ENCODE measurements around the gene WASF2. TPM values are rescaled to one million over a fixed set of nuclear protein-coding genes. Genes with fewer than 3 reads are reported as not detected.
A peak's percentile ranks its signal among the peaks of the same experiment; 100 is the strongest.

WASF2 gene
- total and polyA plus RNA-seq, 12 donors, result 17.4 to 159 (median 60.9) TPM

DNA sequence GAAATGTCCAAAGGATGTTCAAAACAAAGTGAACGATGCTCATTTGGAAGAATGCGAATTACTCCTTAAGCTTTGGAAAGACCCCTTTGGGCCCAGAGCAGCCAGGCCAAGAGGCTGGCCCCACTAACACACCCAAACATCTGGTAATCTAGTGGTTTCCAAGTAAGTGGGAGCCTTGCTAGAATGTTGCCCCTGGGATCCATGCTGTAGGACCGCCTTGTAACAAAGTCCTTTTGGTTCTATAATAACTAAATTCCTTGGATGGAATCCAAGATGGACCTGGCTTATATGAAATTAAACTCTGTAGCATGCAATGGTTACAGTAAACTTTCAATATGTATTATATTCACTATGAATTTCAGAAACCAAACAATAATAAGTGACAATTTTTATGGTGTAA, 72.3 kb downstream of the WASF2 start:
- 83 to 93% (median 91%) methylated on average over 3 of the region's 3 CpGs for WGBS, 4 donors
- H3K4me1 ChIP-seq (replicated peaks in 1 of 2), result peaks cover 32 to 49% of the 10 kb centered on the region in 2 donors
- no peak overlapping the region for H3K4me3 ChIP-seq
- H3K27ac ChIP-seq, result peak overlapping the region in 4 of 5 donors; percentile 12 to 78 (median 70)
- no peaks in the 10 kb centered on the region for H3K9me3 ChIP-seq (replicated peaks in 1 of 3)
- peaks cover 0 to 52% of the 10 kb centered on the region in 2 donors for H3K36me3 ChIP-seq (replicated peaks in 1 of 2)
- intact Hi-C loops (cut with DNase I), result no loop called here
- no peak for DNase-seq
- TF ChIP-seq CTCF (IDR thresholded peaks at IDR 0.05), result no peak
- TF ChIP-seq POLR2A (IDR thresholded peaks at IDR 0.05), result no peak
- H3K27me3 ChIP-seq, result no peaks in the 10 kb centered on the region

DNA sequence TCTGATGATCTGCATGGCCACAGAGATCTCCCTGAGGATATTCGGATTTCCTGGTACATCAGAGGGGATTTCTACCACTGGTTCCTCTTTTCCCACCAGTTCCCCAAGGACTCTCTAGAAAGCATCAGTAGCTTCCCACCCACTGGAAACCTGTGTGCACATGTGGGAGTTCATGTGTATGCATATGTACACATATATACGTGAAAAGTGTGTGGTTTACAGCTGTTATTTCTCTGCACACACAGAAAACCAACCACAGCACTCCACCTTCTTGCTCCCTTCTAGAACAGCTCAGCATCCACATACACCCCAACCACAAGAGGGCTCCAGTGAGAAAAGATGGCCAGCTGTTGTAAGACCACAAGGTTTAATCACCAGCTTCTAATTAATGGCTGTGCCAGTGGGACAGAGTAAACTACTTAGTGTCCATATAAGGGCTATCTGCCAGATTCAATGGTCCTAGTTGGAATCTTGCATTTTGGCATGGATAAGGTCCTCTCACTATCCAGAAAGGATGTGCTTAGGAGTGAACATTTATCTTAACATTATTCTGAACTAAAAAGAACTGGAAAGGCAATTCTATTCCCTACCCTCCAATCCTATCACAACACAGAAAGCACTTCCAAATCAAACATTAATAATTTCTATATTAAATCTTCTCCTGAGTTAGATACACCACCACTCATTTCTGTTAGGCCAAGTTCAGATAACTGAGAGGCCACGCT, 73.4 kb downstream of the WASF2 start:
- H3K27ac ChIP-seq, result peak overlapping the region in 1 of 5 donors; percentile 75
- H3K9me3 ChIP-seq (replicated peaks in 1 of 3), result no peaks in the 10 kb centered on the region
- H3K4me3 ChIP-seq, result no peak overlapping the region
- TF ChIP-seq CTCF (IDR thresholded peaks at IDR 0.05), result peak; percentile 47 to 66 (median 60)
- no peak for TF ChIP-seq POLR2A (IDR thresholded peaks at IDR 0.05)
- H3K4me1 ChIP-seq (replicated peaks in 1 of 2), result peaks cover 32 to 50% of the 10 kb centered on the region in 2 donors
- peaks cover 0 to 64% of the 10 kb centered on the region in 2 donors for H3K36me3 ChIP-seq (replicated peaks in 1 of 2)
- H3K27me3 ChIP-seq, result no peaks in the 10 kb centered on the region
- WGBS, 4 donors, result 71 to 82% (median 78%) methylated on average over 3 of the region's 3 CpGs
- peak in 6 of 7 donors; percentile 47 to 84 (median 63) for DNase-seq
- intact Hi-C loops (cut with DNase I), result no loop called here

DNA sequence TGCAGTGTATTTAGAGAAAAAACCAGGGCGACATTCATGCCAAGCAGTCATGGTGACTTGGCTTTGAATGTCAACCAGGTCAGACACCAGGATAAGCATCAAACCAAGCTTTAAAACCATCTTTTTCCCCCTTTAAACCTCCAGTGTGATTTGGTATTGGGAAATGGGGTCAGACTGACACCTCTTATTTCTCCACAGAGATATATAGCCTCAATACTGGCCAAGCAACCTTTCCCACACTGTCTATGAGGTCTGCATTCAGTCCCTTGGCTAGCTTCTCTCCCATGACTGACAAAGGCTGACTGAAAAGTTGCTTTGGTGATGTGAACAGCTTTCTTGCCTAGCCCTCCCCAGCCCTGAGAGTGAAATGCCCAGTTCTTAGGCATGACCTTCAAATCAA, 75.9 kb downstream of the WASF2 start:
- intact Hi-C loops (cut with DNase I), result no loop called here
- no peaks in the 10 kb centered on the region for H3K9me3 ChIP-seq (replicated peaks in 1 of 3)
- TF ChIP-seq POLR2A (IDR thresholded peaks at IDR 0.05) (no peak), CTCF (IDR thresholded peaks at IDR 0.05) (no peak)
- DNase-seq, result no peak
- H3K4me1 ChIP-seq (replicated peaks in 1 of 2), result peaks cover 27 to 46% of the 10 kb centered on the region in 2 donors
- H3K27ac ChIP-seq, result peak overlapping the region in 4 of 5 donors; percentile 50 to 76 (median 61)
- 64 to 95% (median 91%) methylated on average over 1 of the region's 1 CpG for WGBS, 4 donors
- H3K4me3 ChIP-seq, result no peak overlapping the region
- H3K27me3 ChIP-seq, result no peaks in the 10 kb centered on the region
- H3K36me3 ChIP-seq (replicated peaks in 1 of 2), result peaks cover 0 to 86% of the 10 kb centered on the region in 2 donors

DNA sequence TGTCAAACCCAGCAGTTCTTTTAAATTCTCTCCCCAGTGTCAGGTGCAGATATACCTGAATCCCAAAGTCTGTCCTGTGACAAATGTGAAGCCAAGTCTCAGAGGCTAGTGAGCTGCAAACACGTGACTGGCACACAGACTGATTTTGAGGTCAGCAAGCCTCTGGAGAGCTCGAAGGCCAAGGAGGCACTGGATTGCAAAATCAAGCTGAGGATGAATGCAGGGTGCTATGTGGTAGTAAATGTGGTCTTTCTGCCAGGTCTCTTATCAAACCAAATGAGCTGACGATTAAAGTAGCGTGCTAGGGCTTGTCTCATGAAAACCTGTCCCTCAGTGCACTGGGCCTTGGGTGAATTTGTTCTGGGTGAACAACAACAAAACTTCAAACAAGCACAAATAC, 77.0 kb downstream of the WASF2 start:
- intact Hi-C loops (cut with DNase I), result no loop called here
- peaks cover 0 to 92% of the 10 kb centered on the region in 2 donors for H3K36me3 ChIP-seq (replicated peaks in 1 of 2)

More for the DNA sequence above, 77.0 kb downstream of the WASF2 start:
- H3K4me1 ChIP-seq (replicated peaks in 1 of 2), result peaks cover 17 to 35% of the 10 kb centered on the region in 2 donors
- H3K9me3 ChIP-seq (replicated peaks in 1 of 3), result no peaks in the 10 kb centered on the region
- no peak overlapping the region for H3K4me3 ChIP-seq
- WGBS, 4 donors, result 33 to 56% (median 39%) methylated on average over 2 to 4 of the region's 4 CpGs
- no peaks in the 10 kb centered on the region for H3K27me3 ChIP-seq
- peak overlapping the region; percentile 9 to 76 (median 53) for H3K27ac ChIP-seq
- no peak for TF ChIP-seq CTCF (IDR thresholded peaks at IDR 0.05)
- no peak for TF ChIP-seq POLR2A (IDR thresholded peaks at IDR 0.05)
- DNase-seq, result peak in 6 of 7 donors; percentile 74 to 90 (median 85)
